HepG2 (cell line): ENCODE data around the gene CMTM2. TPM values are rescaled to one million over a fixed set of nuclear protein-coding genes. Genes with fewer than 3 reads are reported as not detected.

ENCODE experiments used
- AHR ChIP-seq: IDR thresholded peaks from 2 replicates; pipeline ENCODE4 v1.6.1; 2018; ENCODE audit warnings: missing genetic modification reagents, missing compliant biosample characterization
- GABPA ChIP-seq, 2 experiments: IDR thresholded peaks; 2 replicates each; pipeline ENCODE4 v1.6.1; 2011 to 2016; ENCODE audit warnings: low read depth in 2 of 2, low read length in 1 of 2, missing biosample characterization in 1 of 2, missing genetic modification characterization in 1 of 2
- HNF4G ChIP-seq, 2 experiments: sonication (generic) in 1 of 2; formaldehyde crosslinking in 1 of 2; IDR thresholded peaks; 2 replicates each; pipeline versions ENCODE4 v1.4.0 to v1.6.1; 2011 to 2020; ENCODE audit warnings: borderline replicate concordance in 2 of 2, low read depth in 2 of 2, mild to moderate bottlenecking in 2 of 2, low read length in 1 of 2, missing genetic modification reagents in 1 of 2, moderate library complexity in 1 of 2
- RFX3 ChIP-seq: IDR thresholded peaks from 2 replicates; pipeline ENCODE4 v1.6.1; 2016; ENCODE audit warnings: missing biosample characterization, missing genetic modification reagents
- SP1 ChIP-seq, 2 experiments: fragments of 450-650 bp in 1 of 2; sonication (generic) in 1 of 2; formaldehyde crosslinking in 1 of 2; IDR thresholded peaks; 2 replicates each; pipeline versions ENCODE4 v1.4.0 to v1.6.1; 2016 to 2020; ENCODE audit warnings: missing genetic modification reagents in 1 of 2
- TGIF2 ChIP-seq: IDR thresholded peaks from 2 replicates; pipeline ENCODE4 v1.6.1; 2016; ENCODE audit warnings: control low read depth, missing compliant biosample characterization
- YEATS4 ChIP-seq: sonication (generic); formaldehyde crosslinking; IDR thresholded peaks from 2 replicates; pipeline ENCODE4 v1.4.0; 2020; ENCODE audit warnings: missing genetic modification reagents, borderline replicate concordance
- ZNF510 ChIP-seq: sonication (generic); formaldehyde crosslinking; IDR thresholded peaks from 2 replicates; pipeline ENCODE4 v1.4.0; 2020; ENCODE audit warnings: low read depth, mild to moderate bottlenecking, missing genetic modification reagents
- polyA plus RNA-seq, 8 experiments: library from polyadenylated mRNA; depleted of rRNA in 3 of 8; stranded (reverse) in 7 of 8; unstranded in 1 of 8; fragments of >200 nt; fragmentation: Illumina TruSeq in 4 of 8; extraction: Trizol in 4 of 8; gene quantifications; 2 replicates each; pipeline versions ENCODE4 v1.2.1 to v1.2.3, GENCODE V29; 2011 to 2016; ENCODE audit warnings: low read depth in 4 of 8, missing spikeins in 1 of 8, mixed read lengths in 1 of 8; ENCODE audit not compliant: insufficient read depth in 1 of 8
- total RNA-seq, 5 experiments: library from RNA; depleted of rRNA; stranded (reverse); fragments of >200 nt; fragmentation: Illumina TruSeq; extraction: Trizol; gene quantifications; 2 replicates each; pipeline ENCODE4 v1.2.3, GENCODE V29; 2016; ENCODE audit warnings: low read depth in 1 of 5
- TF ChIP-seq, protein P1 (sequence below): sonication (generic); formaldehyde crosslinking; IDR thresholded peaks from 2 replicates; pipeline ENCODE4 v1.8.1; 2023; ENCODE audit warnings: mild to moderate bottlenecking, moderate library complexity, missing genetic modification reagents
- TF ChIP-seq, protein P2 (sequence below): sonication (generic); formaldehyde crosslinking; IDR thresholded peaks from 2 replicates; pipeline ENCODE4 v1.4.0; 2020; ENCODE audit warnings: missing genetic modification reagents
- TF ChIP-seq, protein P3 (sequence below), 2 experiments: sonication (generic) in 1 of 2; formaldehyde crosslinking in 1 of 2; IDR thresholded peaks; 2 replicates each; pipeline versions ENCODE4 v1.4.0 to v1.6.1; 2018 to 2020; ENCODE audit warnings: missing genetic modification reagents in 2 of 2, borderline replicate concordance in 1 of 2, low read depth in 1 of 2, mild to moderate bottlenecking in 1 of 2, missing biosample characterization in 1 of 2
- TF ChIP-seq, protein P4 (sequence below): sonication (generic); formaldehyde crosslinking; IDR thresholded peaks from 2 replicates; pipeline ENCODE4 v1.4.0; 2020; ENCODE audit warnings: mild to moderate bottlenecking, low read depth, missing genetic modification reagents
- TF ChIP-seq, protein P5 (sequence below): sonication (generic); formaldehyde crosslinking; IDR thresholded peaks from 2 replicates; pipeline ENCODE4 v1.8.1; 2022; ENCODE audit warnings: low read depth, mild to moderate bottlenecking, missing genetic modification reagents
- TF ChIP-seq, protein P6 (sequence below): sonication (generic); formaldehyde crosslinking; IDR thresholded peaks from 2 replicates; pipeline ENCODE4 v1.5.0; 2020; ENCODE audit warnings: mild to moderate bottlenecking, missing genetic modification reagents

The CMTM2 gene
- total and polyA plus RNA-seq, 2 of the 13 experiments (the other 11 are each of a cell fraction or from before 2014, with no cell fraction given): not detected

DNA sequence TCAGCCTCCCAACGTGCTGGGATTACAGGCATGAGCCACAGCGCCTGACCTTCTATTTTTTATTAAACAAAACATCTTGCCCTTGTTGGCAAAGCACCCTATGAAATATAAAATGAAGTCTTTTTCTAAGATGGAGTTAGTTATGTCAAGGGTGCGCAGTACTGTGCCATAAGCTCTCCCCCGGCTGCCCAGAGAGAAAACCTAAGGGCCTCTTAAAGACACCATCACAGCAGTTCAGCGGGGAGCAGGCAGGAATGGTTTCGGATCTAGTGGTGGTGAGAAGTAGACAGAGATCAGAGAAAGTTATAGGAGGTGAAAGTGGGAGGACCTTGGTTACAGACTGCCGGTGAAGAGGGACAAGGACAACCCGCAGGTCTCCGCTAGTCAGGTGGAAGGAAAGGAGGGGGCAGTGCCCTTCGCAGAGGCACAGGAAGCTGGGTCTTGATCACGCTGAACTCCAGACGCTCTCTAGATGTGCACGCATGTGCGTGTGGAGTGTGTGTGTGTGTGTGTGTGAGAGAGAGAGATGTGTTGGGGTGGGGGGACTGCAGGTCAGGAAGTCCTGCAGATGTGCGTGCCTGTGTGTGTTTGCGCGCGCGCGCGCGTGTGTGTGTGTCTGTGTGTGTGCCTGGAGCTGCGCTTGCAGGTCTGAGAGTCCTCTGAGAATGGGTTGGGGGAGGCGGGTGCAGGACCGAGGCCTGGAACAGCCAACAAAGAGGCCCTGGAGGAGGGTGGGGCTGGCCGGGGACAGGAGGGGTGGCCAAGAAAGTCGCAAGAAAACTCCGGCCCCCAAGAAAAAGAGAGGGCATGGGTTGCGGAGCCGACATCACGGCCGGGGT, 24.5 kb downstream of the CMTM2 start (continued):
- TF ChIP-seq, protein P1, sequence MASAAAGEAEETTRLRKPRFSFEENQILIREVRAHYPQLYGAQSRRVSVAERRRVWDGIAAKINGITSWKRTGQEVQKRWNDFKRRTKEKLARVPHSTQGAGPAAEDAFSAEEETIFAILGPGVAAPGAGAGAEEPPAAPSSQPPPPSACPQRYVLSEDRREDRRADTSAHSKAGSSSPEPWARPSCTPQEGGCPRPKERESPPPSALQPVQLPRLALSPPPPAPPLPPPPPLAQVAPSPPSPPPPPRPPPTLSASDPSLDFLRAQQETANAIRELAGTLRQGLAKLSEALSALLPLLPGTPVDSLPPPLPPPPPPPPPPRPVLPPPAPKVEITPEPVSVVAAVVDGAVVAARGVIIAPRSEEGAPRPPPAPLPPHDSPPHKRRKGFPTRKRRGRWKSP: no peak
- no peak for TF ChIP-seq RFX3 (CRISPR knock-in tag)
- no peak for TF ChIP-seq SP1 (IDR thresholded peaks at IDR 0.05)
- no peak for TF ChIP-seq SP1 (CRISPR knock-in tag; IDR thresholded peaks at IDR 0.05)
- TF ChIP-seq, protein P2, sequence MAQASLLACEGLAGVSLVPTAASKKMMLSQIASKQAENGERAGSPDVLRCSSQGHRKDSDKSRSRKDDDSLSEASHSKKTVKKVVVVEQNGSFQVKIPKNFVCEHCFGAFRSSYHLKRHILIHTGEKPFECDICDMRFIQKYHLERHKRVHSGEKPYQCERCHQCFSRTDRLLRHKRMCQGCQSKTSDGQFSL: 0 out of 2 replicates have a peak, but pooled peaks have one; percentile 57
- TF ChIP-seq HNF4G (IDR thresholded peaks at IDR 0.05; ENCODE audit: borderline replicate concordance, low read depth, low read length): no peak
- TF ChIP-seq HNF4G (CRISPR knock-in tag; IDR thresholded peaks at IDR 0.05; ENCODE audit: borderline replicate concordance, low read depth): peak; percentile 73; the same call in 1 of the 2 replicates
- TF ChIP-seq YEATS4 (CRISPR knock-in tag): no peak
- TF ChIP-seq AHR (CRISPR knock-in tag): peak; percentile 45; the same call in 1 of the 2 replicates
- TF ChIP-seq, protein P3, sequence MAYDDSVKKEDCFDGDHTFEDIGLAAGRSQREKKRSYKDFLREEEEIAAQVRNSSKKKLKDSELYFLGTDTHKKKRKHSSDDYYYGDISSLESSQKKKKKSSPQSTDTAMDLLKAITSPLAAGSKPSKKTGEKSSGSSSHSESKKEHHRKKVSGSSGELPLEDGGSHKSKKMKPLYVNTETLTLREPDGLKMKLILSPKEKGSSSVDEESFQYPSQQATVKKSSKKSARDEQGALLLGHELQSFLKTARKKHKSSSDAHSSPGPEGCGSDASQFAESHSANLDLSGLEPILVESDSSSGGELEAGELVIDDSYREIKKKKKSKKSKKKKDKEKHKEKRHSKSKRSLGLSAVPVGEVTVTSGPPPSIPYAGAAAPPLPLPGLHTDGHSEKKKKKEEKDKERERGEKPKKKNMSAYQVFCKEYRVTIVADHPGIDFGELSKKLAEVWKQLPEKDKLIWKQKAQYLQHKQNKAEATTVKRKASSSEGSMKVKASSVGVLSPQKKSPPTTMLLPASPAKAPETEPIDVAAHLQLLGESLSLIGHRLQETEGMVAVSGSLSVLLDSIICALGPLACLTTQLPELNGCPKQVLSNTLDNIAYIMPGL (CRISPR knock-in tag; IDR thresholded peaks at IDR 0.05; ENCODE audit: borderline replicate concordance in 1 of 2, low read depth in 1 of 2): peak; percentile 32 to 75; a peak in 2 of 4 replicates
- TF ChIP-seq, protein P4, sequence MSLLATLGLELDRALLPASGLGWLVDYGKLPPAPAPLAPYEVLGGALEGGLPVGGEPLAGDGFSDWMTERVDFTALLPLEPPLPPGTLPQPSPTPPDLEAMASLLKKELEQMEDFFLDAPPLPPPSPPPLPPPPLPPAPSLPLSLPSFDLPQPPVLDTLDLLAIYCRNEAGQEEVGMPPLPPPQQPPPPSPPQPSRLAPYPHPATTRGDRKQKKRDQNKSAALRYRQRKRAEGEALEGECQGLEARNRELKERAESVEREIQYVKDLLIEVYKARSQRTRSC (CRISPR knock-in tag): no peak
- no peak for TF ChIP-seq GABPA (IDR thresholded peaks at IDR 0.05; ENCODE audit: low read depth, low read length)
- TF ChIP-seq GABPA (CRISPR knock-in tag; IDR thresholded peaks at IDR 0.05; ENCODE audit: low read depth): no peak; the same call in 1 of the 2 replicates
- TF ChIP-seq ZNF510 (CRISPR knock-in tag): 0 out of 2 replicates have a peak, but pooled peaks have one; percentile 37
- TF ChIP-seq TGIF2 (CRISPR knock-in tag): 0 out of 2 replicates have a peak, but pooled peaks have one; percentile 64
- TF ChIP-seq, protein P5, sequence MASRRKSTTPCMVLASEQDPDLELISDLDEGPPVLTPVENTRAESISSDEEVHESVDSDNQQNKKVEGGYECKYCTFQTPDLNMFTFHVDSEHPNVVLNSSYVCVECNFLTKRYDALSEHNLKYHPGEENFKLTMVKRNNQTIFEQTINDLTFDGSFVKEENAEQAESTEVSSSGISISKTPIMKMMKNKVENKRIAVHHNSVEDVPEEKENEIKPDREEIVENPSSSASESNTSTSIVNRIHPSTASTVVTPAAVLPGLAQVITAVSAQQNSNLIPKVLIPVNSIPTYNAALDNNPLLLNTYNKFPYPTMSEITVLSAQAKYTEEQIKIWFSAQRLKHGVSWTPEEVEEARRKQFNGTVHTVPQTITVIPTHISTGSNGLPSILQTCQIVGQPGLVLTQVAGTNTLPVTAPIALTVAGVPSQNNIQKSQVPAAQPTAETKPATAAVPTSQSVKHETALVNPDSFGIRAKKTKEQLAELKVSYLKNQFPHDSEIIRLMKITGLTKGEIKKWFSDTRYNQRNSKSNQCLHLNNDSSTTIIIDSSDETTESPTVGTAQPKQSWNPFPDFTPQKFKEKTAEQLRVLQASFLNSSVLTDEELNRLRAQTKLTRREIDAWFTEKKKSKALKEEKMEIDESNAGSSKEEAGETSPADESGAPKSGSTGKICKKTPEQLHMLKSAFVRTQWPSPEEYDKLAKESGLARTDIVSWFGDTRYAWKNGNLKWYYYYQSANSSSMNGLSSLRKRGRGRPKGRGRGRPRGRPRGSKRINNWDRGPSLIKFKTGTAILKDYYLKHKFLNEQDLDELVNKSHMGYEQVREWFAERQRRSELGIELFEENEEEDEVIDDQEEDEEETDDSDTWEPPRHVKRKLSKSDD (CRISPR knock-in tag): 0 out of 2 replicates have a peak, but pooled peaks have one; percentile 60
- TF ChIP-seq, protein P6, sequence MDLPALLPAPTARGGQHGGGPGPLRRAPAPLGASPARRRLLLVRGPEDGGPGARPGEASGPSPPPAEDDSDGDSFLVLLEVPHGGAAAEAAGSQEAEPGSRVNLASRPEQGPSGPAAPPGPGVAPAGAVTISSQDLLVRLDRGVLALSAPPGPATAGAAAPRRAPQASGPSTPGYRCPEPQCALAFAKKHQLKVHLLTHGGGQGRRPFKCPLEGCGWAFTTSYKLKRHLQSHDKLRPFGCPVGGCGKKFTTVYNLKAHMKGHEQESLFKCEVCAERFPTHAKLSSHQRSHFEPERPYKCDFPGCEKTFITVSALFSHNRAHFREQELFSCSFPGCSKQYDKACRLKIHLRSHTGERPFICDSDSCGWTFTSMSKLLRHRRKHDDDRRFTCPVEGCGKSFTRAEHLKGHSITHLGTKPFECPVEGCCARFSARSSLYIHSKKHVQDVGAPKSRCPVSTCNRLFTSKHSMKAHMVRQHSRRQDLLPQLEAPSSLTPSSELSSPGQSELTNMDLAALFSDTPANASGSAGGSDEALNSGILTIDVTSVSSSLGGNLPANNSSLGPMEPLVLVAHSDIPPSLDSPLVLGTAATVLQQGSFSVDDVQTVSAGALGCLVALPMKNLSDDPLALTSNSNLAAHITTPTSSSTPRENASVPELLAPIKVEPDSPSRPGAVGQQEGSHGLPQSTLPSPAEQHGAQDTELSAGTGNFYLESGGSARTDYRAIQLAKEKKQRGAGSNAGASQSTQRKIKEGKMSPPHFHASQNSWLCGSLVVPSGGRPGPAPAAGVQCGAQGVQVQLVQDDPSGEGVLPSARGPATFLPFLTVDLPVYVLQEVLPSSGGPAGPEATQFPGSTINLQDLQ (CRISPR knock-in tag): no peak
